COLO668 (cell line): Measurements from ENCODE around the gene BRSK1.

ENCODE experiments used
- DNase-seq: peaks from one replicate; lab custom pipeline; 2025; ENCODE audit not compliant: unreplicated experiment; lab: John Stamatoyannopoulos, UW

BRSK1 gene

GRCh38 chr19:55283548-55284377 is at the start of gene BRSK1:
TSS of gene BRSK1 (plus strand) at chr19:55283997. CDS start at chr19:55284443, 446 bp downstream.
- peak; percentile 12 for DNase-seq

GRCh38 chr19:55238030-55238429 is 45.8 kb upstream of the BRSK1 start:
- no peak for DNase-seq

GRCh38 chr19:55239004-55239403 is 44.8 kb upstream of the BRSK1 start:
- no peak for DNase-seq

- DNase-seq, result no peak
Measured at GRCh38 chr19:55240713-55241020, 43.1 kb upstream of the BRSK1 start.

GRCh38 chr19:55241143-55241934 is 42.5 kb upstream of the BRSK1 start:
- no peak for DNase-seq

GRCh38 chr19:55241935-55242464 is 41.8 kb upstream of the BRSK1 start:
- DNase-seq, result no peak

- no peak for DNase-seq
Measured at GRCh38 chr19:55242517-55242916, 41.3 kb upstream of the BRSK1 start.

- DNase-seq, result no peak
Measured at GRCh38 chr19:55244004-55244680, 39.7 kb upstream of the BRSK1 start.

- no peak for DNase-seq
Measured at GRCh38 chr19:55245236-55245904, 38.4 kb upstream of the BRSK1 start.

GRCh38 chr19:55246462-55247451 is 37.0 kb upstream of the BRSK1 start:
- no peak for DNase-seq

GRCh38 chr19:55247621-55248099 is 36.1 kb upstream of the BRSK1 start:
- peak; percentile 87 for DNase-seq

GRCh38 chr19:55248166-55248675 is 35.6 kb upstream of the BRSK1 start:
- no peak for DNase-seq

- no peak for DNase-seq
Measured at GRCh38 chr19:55248704-55249103, 35.1 kb upstream of the BRSK1 start.

- no peak for DNase-seq
Measured at GRCh38 chr19:55249841-55250240, 34.0 kb upstream of the BRSK1 start.

- DNase-seq, result no peak
Measured at GRCh38 chr19:55250262-55251036, 33.3 kb upstream of the BRSK1 start.

- peak; percentile 25 for DNase-seq
Measured at GRCh38 chr19:55251341-55252081, 32.3 kb upstream of the BRSK1 start.

GRCh38 chr19:55252760-55253663 is 30.8 kb upstream of the BRSK1 start:
- DNase-seq, result peak; percentile 15
